GM12878 (cell line): ENCODE data around the gene DHX16. TPM values are rescaled to one million over a fixed set of nuclear protein-coding genes. Genes with fewer than 3 reads are reported as not detected.

Experiments
- ATF3 ChIP-seq: IDR thresholded peaks from 2 replicates; pipeline ENCODE4 v1.6.1; 2011; ENCODE audit warnings: low read depth, mild to moderate bottlenecking, low read length, moderate library complexity, borderline replicate concordance; ENCODE audit errors: extremely low read depth
- BCL3 ChIP-seq: IDR thresholded peaks from 2 replicates; pipeline ENCODE4 v1.6.1; 2011; ENCODE audit warnings: borderline replicate concordance, low read depth, mild to moderate bottlenecking, moderate library complexity, low read length; ENCODE audit not compliant: insufficient read depth, poor library complexity, severe bottlenecking
- CREM ChIP-seq: IDR thresholded peaks from 2 replicates; pipeline ENCODE4 v1.6.1; 2014; ENCODE audit warnings: antibody characterized with exemption, low read depth
- EP300 ChIP-seq, 2 experiments: fragments of 150-350 bp in 1 of 2; IDR thresholded peaks; 2 replicates each; pipeline ENCODE4 v1.6.1; 2011 to 2012; ENCODE audit warnings: low read depth in 2 of 2, low read length in 2 of 2, borderline replicate concordance in 1 of 2, improper control_type of control experiment in 1 of 2, inconsistent platforms in 1 of 2; ENCODE audit not compliant: control insufficient read depth in 1 of 2
- ESRRA ChIP-seq: IDR thresholded peaks from 2 replicates; pipeline ENCODE4 v1.6.1; 2012; ENCODE audit warnings: mild to moderate bottlenecking, low read length, improper control_type of control experiment
- EZH2 ChIP-seq: IDR thresholded peaks from 2 replicates; pipeline ENCODE4 v1.6.1; 2012; ENCODE audit warnings: low read depth, mild to moderate bottlenecking, control low read depth, inconsistent platforms, low read length, borderline replicate concordance; ENCODE audit not compliant: control insufficient read depth
- HCFC1 ChIP-seq: fragments of 150-350 bp; IDR thresholded peaks from 2 replicates; pipeline ENCODE4 v1.6.1; 2014; ENCODE audit warnings: low read length
- HDAC6 ChIP-seq: fragments of 200-600 bp; sonication (generic); IDR thresholded peaks from one replicate; pipeline ENCODE4 v1.8.0; 2017; ENCODE audit warnings: antibody characterized with exemption; ENCODE audit not compliant: unreplicated experiment
- HDGF ChIP-seq: fragments of 450-650 bp; IDR thresholded peaks from 2 replicates; pipeline ENCODE4 v1.6.1; 2016; ENCODE audit warnings: antibody characterized with exemption
- IRF5 ChIP-seq: fragments of 450-650 bp; IDR thresholded peaks from 2 replicates; pipeline ENCODE4 v1.6.1; 2017; ENCODE audit warnings: borderline replicate concordance
- NBN ChIP-seq: fragments of 450-650 bp; IDR thresholded peaks from 2 replicates; pipeline ENCODE4 v1.6.1; 2016
- NFYB ChIP-seq: IDR thresholded peaks from 2 replicates; pipeline ENCODE4 v1.6.1; 2011; ENCODE audit warnings: low read depth, mild to moderate bottlenecking, low read length, improper control_type of control experiment, moderate library complexity; ENCODE audit not compliant: insufficient read depth
- POLR2AphosphoS2 ChIP-seq: IDR thresholded peaks from 2 replicates; pipeline ENCODE4 v1.6.1; 2011; ENCODE audit warnings: low read depth, mild to moderate bottlenecking, low read length, improper control_type of control experiment, moderate library complexity
- POLR2AphosphoS5 ChIP-seq: IDR thresholded peaks from 2 replicates; pipeline ENCODE4 v1.6.1; 2011; ENCODE audit warnings: mild to moderate bottlenecking, low read length, inconsistent platforms
- POU2F2 ChIP-seq: IDR thresholded peaks from 3 replicates; pipeline ENCODE4 v1.6.1; 2011; ENCODE audit warnings: low read depth, mild to moderate bottlenecking, low read length, borderline replicate concordance
- RUNX3 ChIP-seq: IDR thresholded peaks from 2 replicates; pipeline ENCODE4 v1.6.1; 2012; ENCODE audit warnings: low read length, inconsistent platforms
- SPI1 ChIP-seq: IDR thresholded peaks from 2 replicates; pipeline ENCODE4 v1.6.1; 2011; ENCODE audit warnings: low read depth, mild to moderate bottlenecking, low read length, moderate library complexity, borderline replicate concordance; ENCODE audit not compliant: insufficient read depth
- TAF1 ChIP-seq: IDR thresholded peaks from 2 replicates; pipeline ENCODE4 v1.6.1; 2011; ENCODE audit warnings: mild to moderate bottlenecking, low read depth, low read length, borderline replicate concordance
- TARDBP ChIP-seq: IDR thresholded peaks from 2 replicates; pipeline ENCODE4 v1.6.1; 2016; ENCODE audit warnings: borderline replicate concordance
- polyA plus RNA-seq, 11 experiments: library from polyadenylated mRNA; depleted of rRNA in 4 of 11; unstranded in 6 of 11; stranded (reverse) in 5 of 11; fragments of >200 nt; fragmentation: Nextera tagmentation in 4 of 11; fragmentation: Illumina TruSeq in 1 of 11; extraction: Ambion mirVana in 4 of 11; extraction: Trizol in 1 of 11; gene quantifications; 1 replicate in 1 of 11; 2 replicates in 10 of 11; pipeline versions ENCODE4 v1.2.1 to v1.2.3, GENCODE V29; 2011 to 2016; ENCODE audit warnings: inconsistent platforms in 2 of 11, missing spikeins in 2 of 11, low read depth in 1 of 11
- total RNA-seq, 4 experiments: library from RNA; depleted of rRNA in 3 of 4; stranded (reverse); fragments of >200 nt in 3 of 4; fragmentation: Illumina TruSeq in 1 of 4; extraction: Trizol in 1 of 4; gene quantifications; 2 replicates each; pipeline versions ENCODE4 v1.2.1 to v1.2.3, GENCODE V29; 2013 to 2021
- TF ChIP-seq, protein P1 (sequence below): fragments of 450-650 bp; IDR thresholded peaks from 2 replicates; pipeline ENCODE4 v1.6.1; 2016; ENCODE audit warnings: mild to moderate bottlenecking, moderate library complexity, borderline replicate concordance

The DHX16 gene
- total and polyA plus RNA-seq, 10 of the 15 experiments (the other 5 are each of a cell fraction or from before 2014, with no cell fraction given) = 10.1 to 41.4 (median 38.3) TPM

- peak; percentile 56; the same call in 1 of the 2 replicates for TF ChIP-seq NBN
- TF ChIP-seq, protein P1, sequence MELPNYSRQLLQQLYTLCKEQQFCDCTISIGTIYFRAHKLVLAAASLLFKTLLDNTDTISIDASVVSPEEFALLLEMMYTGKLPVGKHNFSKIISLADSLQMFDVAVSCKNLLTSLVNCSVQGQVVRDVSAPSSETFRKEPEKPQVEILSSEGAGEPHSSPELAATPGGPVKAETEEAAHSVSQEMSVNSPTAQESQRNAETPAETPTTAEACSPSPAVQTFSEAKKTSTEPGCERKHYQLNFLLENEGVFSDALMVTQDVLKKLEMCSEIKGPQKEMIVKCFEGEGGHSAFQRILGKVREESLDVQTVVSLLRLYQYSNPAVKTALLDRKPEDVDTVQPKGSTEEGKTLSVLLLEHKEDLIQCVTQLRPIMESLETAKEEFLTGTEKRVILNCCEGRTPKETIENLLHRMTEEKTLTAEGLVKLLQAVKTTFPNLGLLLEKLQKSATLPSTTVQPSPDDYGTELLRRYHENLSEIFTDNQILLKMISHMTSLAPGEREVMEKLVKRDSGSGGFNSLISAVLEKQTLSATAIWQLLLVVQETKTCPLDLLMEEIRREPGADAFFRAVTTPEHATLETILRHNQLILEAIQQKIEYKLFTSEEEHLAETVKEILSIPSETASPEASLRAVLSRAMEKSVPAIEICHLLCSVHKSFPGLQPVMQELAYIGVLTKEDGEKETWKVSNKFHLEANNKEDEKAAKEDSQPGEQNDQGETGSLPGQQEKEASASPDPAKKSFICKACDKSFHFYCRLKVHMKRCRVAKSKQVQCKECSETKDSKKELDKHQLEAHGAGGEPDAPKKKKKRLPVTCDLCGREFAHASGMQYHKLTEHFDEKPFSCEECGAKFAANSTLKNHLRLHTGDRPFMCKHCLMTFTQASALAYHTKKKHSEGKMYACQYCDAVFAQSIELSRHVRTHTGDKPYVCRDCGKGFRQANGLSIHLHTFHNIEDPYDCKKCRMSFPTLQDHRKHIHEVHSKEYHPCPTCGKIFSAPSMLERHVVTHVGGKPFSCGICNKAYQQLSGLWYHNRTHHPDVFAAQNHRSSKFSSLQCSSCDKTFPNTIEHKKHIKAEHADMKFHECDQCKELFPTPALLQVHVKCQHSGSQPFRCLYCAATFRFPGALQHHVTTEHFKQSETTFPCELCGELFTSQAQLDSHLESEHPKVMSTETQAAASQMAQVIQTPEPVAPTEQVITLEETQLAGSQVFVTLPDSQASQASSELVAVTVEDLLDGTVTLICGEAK = peak; percentile 77
- TF ChIP-seq RUNX3 = peak; percentile 1; the same call in 1 of the 2 replicates
- TF ChIP-seq TARDBP = 0 out of 2 replicates have a peak, but pooled peaks have one; percentile 16
- peak; percentile 94 for TF ChIP-seq BCL3
- no peak for TF ChIP-seq NFYB
- TF ChIP-seq SPI1 = peak; percentile 57; the same call in 1 of the 2 replicates
- TF ChIP-seq ATF3 = no peak
- peak; percentile 68; the same call in 1 of the 2 replicates for TF ChIP-seq TAF1
- no peak for TF ChIP-seq HCFC1
- TF ChIP-seq CREM = peak; percentile 96
- TF ChIP-seq EZH2 = no peak
- peak; percentile 82; the same call in 1 of the 2 replicates for TF ChIP-seq POLR2AphosphoS5
- peak; percentile 73; the same call in 1 of the 2 replicates for TF ChIP-seq HDGF
- no peak for TF ChIP-seq ESRRA
- TF ChIP-seq POLR2AphosphoS2 = peak; percentile 98
- no peak for TF ChIP-seq EP300 (IDR thresholded peaks at IDR 0.05; ENCODE audit: borderline replicate concordance in 1 of 2, control insufficient read depth in 1 of 2, low read depth in 2 of 2, low read length in 2 of 2)
- no peak for TF ChIP-seq IRF5
- no peak for TF ChIP-seq HDAC6
- peak; percentile 66; the same call in 1 of the 3 replicates for TF ChIP-seq POU2F2
Observed at GRCh38 chr6:30626484-30627366, 46.1 kb downstream of the DHX16 start, which contains the start of gene ATAT1 (continued).
